Rectal smooth muscle tissue (tissue), 1 donor: Measurements from ENCODE around the gene MPP2.
A peak's percentile ranks its signal among the peaks of the same experiment; 100 is the strongest.

Source experiments
- H3K27ac ChIP-seq: one replicate; pipeline ENCODE4 v1.7.0; 2013; ENCODE audit warnings: low read depth, low read length, inconsistent platforms
- H3K27me3 ChIP-seq: one replicate; pipeline ENCODE4 v1.7.0; 2013; ENCODE audit warnings: low read length; ENCODE audit not compliant: control insufficient read depth, insufficient read depth
- H3K36me3 ChIP-seq: one replicate; pipeline ENCODE4 v1.7.0; 2013; ENCODE audit warnings: low read length; ENCODE audit not compliant: control insufficient read depth, insufficient read depth
- H3K4me1 ChIP-seq: one replicate; pipeline ENCODE4 v1.7.0; 2013; ENCODE audit warnings: low read length; ENCODE audit not compliant: control insufficient read depth, insufficient read depth
- H3K4me3 ChIP-seq: one replicate; pipeline ENCODE4 v1.7.0; 2013; ENCODE audit warnings: low read length
- H3K9ac ChIP-seq: one replicate; pipeline ENCODE4 v1.7.0; 2013; ENCODE audit warnings: low read length

MPP2 gene, protein sequence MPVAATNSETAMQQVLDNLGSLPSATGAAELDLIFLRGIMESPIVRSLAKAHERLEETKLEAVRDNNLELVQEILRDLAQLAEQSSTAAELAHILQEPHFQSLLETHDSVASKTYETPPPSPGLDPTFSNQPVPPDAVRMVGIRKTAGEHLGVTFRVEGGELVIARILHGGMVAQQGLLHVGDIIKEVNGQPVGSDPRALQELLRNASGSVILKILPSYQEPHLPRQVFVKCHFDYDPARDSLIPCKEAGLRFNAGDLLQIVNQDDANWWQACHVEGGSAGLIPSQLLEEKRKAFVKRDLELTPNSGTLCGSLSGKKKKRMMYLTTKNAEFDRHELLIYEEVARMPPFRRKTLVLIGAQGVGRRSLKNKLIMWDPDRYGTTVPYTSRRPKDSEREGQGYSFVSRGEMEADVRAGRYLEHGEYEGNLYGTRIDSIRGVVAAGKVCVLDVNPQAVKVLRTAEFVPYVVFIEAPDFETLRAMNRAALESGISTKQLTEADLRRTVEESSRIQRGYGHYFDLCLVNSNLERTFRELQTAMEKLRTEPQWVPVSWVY

DNA sequence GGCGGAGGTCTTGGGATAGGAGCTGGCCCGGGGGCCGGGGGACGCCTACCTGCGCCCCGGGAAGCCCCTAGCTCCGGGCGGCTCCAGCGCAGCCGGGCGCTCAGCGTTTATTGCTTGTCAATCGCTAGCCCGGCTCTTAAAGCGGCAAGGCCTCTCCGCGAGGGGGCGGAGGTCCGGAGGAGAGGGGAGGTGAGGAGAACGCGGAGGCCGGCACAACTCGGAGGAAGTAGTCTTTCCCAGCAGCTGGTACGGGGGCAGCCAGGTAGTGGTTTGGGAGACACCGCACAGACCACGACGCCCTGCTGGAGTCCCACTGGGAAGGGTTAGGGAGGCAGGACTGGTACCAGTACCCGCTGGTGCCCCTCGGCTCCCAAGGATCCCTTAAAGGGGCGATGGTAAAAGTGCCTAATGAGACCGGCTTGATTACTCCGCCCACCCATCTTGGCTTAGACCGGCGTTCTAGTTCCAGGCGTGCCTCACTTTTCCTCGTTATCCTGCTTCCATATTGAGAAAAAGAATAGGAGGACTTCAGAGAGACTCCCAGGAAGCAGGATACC, at the start of gene MPP2:
MPP2 (minus strand) TSS at position 112 of the 557 bp plus-strand sequence. CDS start 3,076 bp downstream, outside the sequence.
- H3K4me3 ChIP-seq = peak within 1 kb of the TSS; percentile 71
- peak within 1 kb of the TSS; percentile 97 for H3K27ac ChIP-seq
- H3K4me1 ChIP-seq = peaks cover 5% of the 10 kb centered on the region
- H3K36me3 ChIP-seq = no peaks in the 10 kb centered on the region
- peak within 1 kb of the TSS; percentile 57 for H3K9ac ChIP-seq
- peaks cover 8% of the 10 kb centered on the region for H3K27me3 ChIP-seq

DNA sequence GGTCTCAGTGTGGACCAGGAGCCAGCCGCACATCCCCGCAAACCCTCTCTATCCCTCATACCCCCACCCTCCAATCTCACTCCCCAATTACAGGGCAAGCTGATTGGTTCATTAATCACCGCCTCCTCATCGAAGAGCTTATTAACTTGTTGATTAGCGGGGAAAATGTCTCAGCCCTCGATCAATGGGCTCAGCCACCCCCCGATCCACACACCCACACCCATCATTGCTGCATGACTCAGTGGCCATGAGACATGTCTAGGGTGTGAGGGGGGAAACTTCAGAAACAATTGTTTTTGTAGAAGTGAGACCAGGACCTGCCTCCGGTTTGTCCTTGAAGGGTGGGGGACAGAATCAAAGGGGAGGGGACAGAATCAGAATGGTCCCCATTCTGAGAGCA, 48.9 kb upstream of the MPP2 start:
- Histone ChIP-seq H3K27ac (no peak overlapping the region), H3K36me3 (no peaks in the 10 kb centered on the region), H3K4me1 (no peaks in the 10 kb centered on the region), H3K9ac (no peak overlapping the region), H3K4me3 (no peak overlapping the region), H3K27me3 (peaks cover 24% of the 10 kb centered on the region)

DNA sequence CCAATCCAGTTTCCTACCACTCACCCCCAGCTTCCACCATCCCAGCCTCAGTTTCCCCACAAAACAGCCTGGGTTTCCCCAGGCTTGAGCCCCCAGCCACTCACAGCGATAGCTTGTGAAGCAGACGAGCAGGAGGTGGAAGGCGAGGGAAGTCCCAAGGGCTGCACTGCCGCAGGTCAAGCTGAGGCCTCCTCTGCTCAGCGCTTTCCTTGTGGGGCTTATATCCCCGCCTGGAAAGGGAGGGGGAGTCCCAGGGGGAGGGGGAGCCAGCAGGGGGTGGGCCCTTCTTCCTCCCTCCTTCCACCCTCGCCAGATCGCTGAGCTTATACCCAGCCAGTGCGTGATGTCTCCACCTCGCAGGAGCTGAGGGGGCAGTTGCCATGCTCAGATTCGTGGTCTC, 46.4 kb upstream of the MPP2 start, which contains the start of gene PYY:
PYY (minus strand) TSS at position 195 of the 400 bp plus-strand sequence. CDS start 457 bp downstream, outside the sequence.
- peaks cover 32% of the 10 kb centered on the region for H3K27me3 ChIP-seq
- no peak within 1 kb of the TSS for H3K9ac ChIP-seq

DNA sequence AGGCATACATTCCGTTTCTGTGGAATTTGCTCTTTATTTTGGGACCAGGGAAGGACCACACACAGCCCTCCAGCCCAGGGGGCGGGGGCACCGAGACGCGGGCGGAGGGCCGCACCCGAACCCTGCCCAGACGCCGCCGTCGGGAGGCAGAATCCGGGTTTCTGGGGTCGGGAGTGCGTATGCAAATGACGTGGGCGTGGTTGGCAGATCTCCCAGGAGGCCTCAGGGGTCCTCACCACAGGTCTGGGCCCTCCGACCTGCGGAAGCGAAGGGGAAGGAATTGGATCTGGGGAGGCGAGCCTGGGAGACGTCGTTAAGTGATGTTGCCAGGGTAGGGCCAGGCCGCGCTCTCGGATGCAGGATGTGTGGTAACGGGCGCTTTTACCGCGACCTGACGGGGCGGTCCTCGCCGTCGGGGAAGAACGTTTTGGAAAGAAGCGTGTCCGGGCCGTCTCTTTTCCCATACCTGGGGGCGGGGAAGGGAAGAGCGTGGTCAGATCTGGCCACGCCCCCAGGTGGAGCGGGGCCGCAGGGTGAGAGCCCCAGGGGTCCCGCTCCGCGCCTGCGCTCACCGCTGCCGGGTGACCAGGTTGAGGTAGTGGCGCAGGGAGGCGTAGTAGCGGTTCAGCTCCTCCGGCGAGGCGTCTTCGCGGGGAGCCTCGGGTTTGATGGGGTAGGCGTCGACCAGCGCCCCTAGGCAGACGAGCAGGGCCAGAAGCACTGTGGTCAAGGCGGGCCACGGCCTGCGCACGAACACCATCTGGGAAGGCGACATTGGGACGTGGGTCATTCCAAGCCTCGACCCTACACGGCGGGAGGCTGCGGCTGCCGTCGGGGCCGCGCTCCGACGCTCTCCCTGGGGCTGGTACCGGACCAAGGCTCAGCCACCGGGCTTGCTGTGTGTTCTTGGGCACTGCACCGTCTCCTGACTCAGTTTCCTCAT, 45.7 kb upstream of the MPP2 start:
- Histone ChIP-seq H3K36me3 (no peaks in the 10 kb centered on the region), H3K4me3 (no peak overlapping the region), H3K9ac (no peak overlapping the region), H3K27me3 (peaks cover 32% of the 10 kb centered on the region), H3K27ac (no peak overlapping the region), H3K4me1 (no peaks in the 10 kb centered on the region)

More for the DNA sequence above, 46.4 kb upstream of the MPP2 start, which contains the start of gene PYY:
- Histone ChIP-seq H3K4me1 (no peaks in the 10 kb centered on the region), H3K4me3 (no peak within 1 kb of the TSS), H3K27ac (no peak within 1 kb of the TSS), H3K36me3 (no peaks in the 10 kb centered on the region)

DNA sequence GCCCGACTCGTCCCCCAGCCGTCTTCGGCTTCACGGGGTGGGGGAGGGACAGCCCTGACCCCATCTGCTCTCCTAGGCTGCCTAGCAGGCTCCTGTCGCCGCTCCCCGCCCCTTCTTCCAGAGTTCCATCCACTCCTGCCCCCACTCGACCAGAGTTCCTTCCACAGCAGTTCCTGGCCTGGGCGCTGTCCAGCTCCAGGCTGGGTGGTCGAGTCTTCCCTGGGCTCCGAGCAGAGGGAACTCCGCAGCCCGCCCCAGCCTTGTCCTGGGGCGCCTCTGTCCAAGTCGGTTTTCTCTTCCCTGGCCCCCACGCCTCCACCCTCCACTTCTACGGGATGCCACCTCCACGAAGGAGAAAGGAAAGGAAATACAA, 45.0 kb upstream of the MPP2 start:
- no peak overlapping the region for H3K4me3 ChIP-seq

DNA sequence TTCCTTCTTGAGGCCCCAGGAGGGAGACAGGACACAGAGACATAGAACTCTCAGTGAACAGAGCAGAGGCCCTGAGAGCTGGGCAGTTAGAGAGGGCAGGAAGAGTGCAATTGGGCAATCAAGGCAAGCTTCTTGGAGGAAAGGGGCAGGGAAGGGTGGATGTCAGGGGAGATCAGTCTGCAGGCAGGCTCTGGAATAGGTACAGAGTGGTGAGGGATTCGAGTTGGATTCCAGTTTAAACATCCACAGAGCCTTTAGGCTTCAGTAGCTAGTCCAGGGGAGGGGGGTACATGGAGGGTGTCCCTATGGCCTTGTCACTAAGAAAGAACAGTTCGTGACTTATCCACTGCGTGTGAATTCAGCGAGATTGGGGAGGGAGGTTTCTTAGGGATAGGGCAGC, 44.4 kb upstream of the MPP2 start:
- no peak overlapping the region for H3K4me3 ChIP-seq
- H3K4me1 ChIP-seq = no peaks in the 10 kb centered on the region
- H3K27me3 ChIP-seq = peaks cover 32% of the 10 kb centered on the region
- no peak overlapping the region for H3K27ac ChIP-seq
- H3K9ac ChIP-seq = no peak overlapping the region
- no peaks in the 10 kb centered on the region for H3K36me3 ChIP-seq

More for the DNA sequence above, 45.0 kb upstream of the MPP2 start:
- no peaks in the 10 kb centered on the region for H3K4me1 ChIP-seq
- H3K9ac ChIP-seq = no peak overlapping the region
- no peak overlapping the region for H3K27ac ChIP-seq
- H3K27me3 ChIP-seq = peaks cover 32% of the 10 kb centered on the region
- H3K36me3 ChIP-seq = no peaks in the 10 kb centered on the region

DNA sequence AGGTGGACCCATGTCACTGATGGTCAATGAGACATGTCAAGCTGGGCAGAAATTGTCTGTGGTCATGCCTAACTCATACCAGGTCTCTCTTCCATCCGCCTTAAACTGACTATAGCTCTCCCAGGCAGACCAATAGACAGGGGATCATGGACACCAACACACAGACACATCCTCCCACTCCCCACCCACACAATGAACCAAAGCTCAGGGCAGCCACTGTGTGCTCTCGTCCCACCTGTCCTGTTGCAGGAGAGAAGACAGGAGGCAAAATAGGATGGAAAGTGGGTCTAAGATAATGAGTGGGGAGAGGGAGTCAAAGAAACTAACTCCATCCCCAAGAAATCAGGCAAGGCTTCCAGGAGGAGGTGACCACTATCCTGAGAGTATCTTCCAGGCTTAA, 43.2 kb upstream of the MPP2 start:
- no peaks in the 10 kb centered on the region for H3K36me3 ChIP-seq
- H3K4me1 ChIP-seq = no peaks in the 10 kb centered on the region
- peaks cover 32% of the 10 kb centered on the region for H3K27me3 ChIP-seq
- no peak overlapping the region for H3K9ac ChIP-seq
- H3K4me3 ChIP-seq = no peak overlapping the region
- H3K27ac ChIP-seq = no peak overlapping the region

DNA sequence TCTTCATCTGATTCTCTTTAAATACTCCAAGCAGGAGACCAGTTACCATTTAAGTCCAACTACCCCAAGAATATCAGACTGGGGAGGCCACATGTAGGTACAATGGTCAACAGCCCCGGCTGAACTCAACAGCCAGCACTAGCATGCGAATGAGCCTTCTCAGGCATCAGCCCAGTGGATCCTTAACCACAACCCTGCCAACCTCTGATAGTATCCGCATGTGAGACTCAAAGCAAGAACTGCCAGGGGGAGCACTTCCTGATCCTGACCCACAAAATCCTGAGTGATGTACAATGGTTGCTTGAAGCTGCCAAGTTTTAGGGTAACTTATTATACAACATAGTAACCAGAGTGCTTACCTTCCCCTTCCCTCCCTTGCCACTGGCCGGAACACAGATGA, 42.4 kb upstream of the MPP2 start:
- Histone ChIP-seq H3K27ac (no peak overlapping the region), H3K27me3 (peaks cover 32% of the 10 kb centered on the region), H3K9ac (no peak overlapping the region), H3K36me3 (no peaks in the 10 kb centered on the region), H3K4me3 (no peak overlapping the region), H3K4me1 (no peaks in the 10 kb centered on the region)

DNA sequence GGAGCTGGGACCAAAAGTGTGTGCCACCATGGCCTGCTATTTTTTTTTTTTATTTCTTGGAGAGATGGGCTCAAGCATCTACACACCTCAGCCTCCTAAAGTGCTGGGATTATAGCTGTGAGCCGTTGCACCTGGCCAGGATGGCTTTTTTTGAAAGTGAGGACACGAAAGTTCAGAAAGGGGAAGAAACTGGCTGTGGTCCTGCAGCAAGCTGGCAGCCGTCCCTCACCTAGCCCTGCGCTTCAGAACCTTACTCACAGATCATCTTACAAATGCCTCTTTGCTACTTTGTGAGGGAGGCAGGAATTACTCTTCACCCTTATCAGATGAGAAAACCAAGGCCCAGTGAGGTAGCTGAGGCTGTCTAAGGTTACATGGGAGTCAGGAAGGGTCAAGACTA, 39.4 kb upstream of the MPP2 start:
- Histone ChIP-seq H3K9ac (no peak overlapping the region), H3K27ac (no peak overlapping the region), H3K4me1 (no peaks in the 10 kb centered on the region), H3K27me3 (peaks cover 12% of the 10 kb centered on the region), H3K4me3 (no peak overlapping the region), H3K36me3 (no peaks in the 10 kb centered on the region)

DNA sequence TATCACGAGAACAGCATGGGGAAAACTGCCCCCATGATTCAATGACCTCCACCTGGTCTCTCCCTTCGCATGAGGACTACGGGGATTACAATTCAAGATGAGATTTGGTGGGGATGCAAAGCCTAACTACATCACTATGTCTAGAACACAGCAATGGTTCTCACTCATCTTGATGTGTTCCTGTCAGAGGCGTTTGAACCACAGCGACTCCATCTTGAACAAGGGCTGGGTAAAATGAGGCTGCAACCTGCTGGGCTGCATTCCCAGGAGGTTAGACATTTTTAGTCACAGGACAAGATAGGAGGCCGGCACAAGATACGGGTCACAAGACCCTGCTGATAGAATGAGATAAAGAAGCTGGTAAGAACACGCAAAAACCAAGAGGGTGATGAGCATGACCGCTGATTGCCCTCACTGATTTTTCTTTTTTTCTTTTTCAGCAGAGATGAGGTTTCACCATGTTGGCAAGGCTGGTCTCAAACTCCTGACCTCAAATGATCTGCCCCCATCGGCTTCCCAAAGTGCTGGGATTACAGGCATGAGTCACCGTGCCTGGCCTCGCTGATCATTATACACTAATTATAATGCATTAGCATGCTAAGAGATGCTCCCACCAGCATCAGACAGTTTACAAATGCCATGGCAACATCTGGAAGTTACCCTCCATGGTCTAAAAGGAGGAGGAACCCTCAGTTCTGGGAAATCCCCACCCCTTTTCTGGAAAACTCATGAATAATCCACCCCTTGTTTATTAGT, 37.9 kb upstream of the MPP2 start:
- Histone ChIP-seq H3K36me3 (no peaks in the 10 kb centered on the region), H3K9ac (no peak overlapping the region), H3K4me3 (no peak overlapping the region), H3K27me3 (no peaks in the 10 kb centered on the region), H3K27ac (no peak overlapping the region), H3K4me1 (no peaks in the 10 kb centered on the region)

DNA sequence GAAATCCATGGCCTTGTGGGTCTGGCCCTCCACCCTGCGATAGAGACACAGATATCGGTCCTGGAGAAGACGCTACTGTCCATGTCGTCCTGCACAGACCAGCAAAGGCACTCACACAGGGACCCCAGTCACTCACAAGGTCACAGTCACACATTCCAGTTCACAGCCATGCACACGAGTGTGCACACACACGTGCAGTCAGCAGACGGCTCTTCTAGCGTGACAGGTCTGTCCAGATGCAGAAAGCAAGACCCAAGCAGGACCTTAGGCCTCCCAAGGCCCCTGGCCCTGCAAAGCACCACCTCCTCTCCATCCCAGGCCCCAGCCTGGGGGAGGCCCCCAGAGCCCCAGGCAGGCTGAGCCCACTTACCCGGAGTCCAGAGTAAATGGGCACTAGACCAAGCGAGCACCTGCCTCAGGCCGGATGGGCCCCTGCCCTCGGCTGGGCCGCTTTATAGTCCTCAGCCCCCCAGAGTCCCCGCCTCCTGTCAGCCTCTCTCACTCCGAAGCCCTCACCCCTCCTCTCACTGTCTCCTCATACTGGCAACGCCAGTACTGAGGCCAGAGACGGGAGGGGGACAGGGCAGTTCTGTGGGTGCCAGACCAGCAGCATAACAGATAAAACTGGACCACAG, 34.8 kb upstream of the MPP2 start, which contains the start of gene PPY:
PPY (minus strand) TSS at position 426 of the 635 bp plus-strand sequence. CDS start 822 bp downstream, outside the sequence.
- Histone ChIP-seq H3K4me3 (no peak within 1 kb of the TSS), H3K9ac (no peak within 1 kb of the TSS), H3K27me3 (no peaks in the 10 kb centered on the region), H3K36me3 (no peaks in the 10 kb centered on the region), H3K4me1 (no peaks in the 10 kb centered on the region), H3K27ac (no peak within 1 kb of the TSS)
